GM12878 (cell line): ENCODE results near the gene EGFR. TPM values are rescaled to one million over a fixed set of nuclear protein-coding genes. Genes with fewer than 3 reads are reported as not detected.

Source experiments
- ATAC-seq: fragments of 200-7000 bp; cut with Tn5 transposase; 3 replicates; pipeline ENCODE4 v1.9.1; 2020; ENCODE audit warnings: mild to moderate bottlenecking, moderate library complexity
- BruUV-seq: library from RNA; stranded (reverse); fragments of 400-500 nt; replicated peaks from 2 replicates; lab custom pipeline; 2021; lab: Mats Ljungman, UMichigan
- CTCF ChIA-PET: fragments of 300-600 bp; sonication (Branson Sonifier 250); formaldehyde crosslinking; extraction: SDS; loops from one replicate; lab custom pipeline; 2021; ENCODE audit warnings: inconsistent platforms; lab: Yijun Ruan, JAX
- POLR2A ChIA-PET: fragments of 350-600 bp; formaldehyde crosslinking; extraction: SDS; loops from one replicate; lab custom pipeline; 2021; ENCODE audit warnings: inconsistent platforms; lab: Charles Lee
- RAD21 ChIA-PET: fragments of 300-600 bp; sonication (Branson Sonifier 250); formaldehyde crosslinking; loops from one replicate; lab custom pipeline; 2023; ENCODE audit warnings: antibody characterized with exemption; ENCODE audit not compliant: unreplicated experiment; lab: Charles Lee
- SMC1A ChIA-PET: fragments of 300-600 bp; sonication (Branson Sonifier 250); formaldehyde crosslinking; loops from one replicate; lab custom pipeline; 2023; ENCODE audit not compliant: unreplicated experiment, uncharacterized antibody; lab: Charles Lee
- DNase-seq: peaks from one replicate; pipeline ENCODE4 v3.0.0-alpha.2; 2011; ENCODE audit warnings: low read depth, low spot score
- FAIRE-seq: peaks from 3 replicates; lab custom pipeline; 2011; peaks lifted over from hg19 to GRCh38; lab: Jason Lieb, UNC
- H2AFZ ChIP-seq: 2 replicates; pipeline ENCODE4 v1.6.0; 2011; ENCODE audit warnings: low read depth, low read length, control low read depth; ENCODE audit not compliant: control insufficient read depth
- H3K27ac ChIP-seq: 2 replicates; pipeline ENCODE4 v1.5.1; 2011; ENCODE audit warnings: control low read depth; ENCODE audit not compliant: control insufficient read depth, insufficient read depth
- H3K27me3 ChIP-seq, 2 experiments: replicated peaks in 1 of 2; 2 replicates each; pipeline versions ENCODE4 v1.6.0 to v1.6.1; 2011; ENCODE audit warnings: low read length in 1 of 2; ENCODE audit not compliant: control insufficient read depth in 2 of 2, insufficient read depth in 2 of 2
- H3K36me3 ChIP-seq, 2 experiments: 2 replicates each; pipeline ENCODE4 v1.5.1; 2011; ENCODE audit warnings: low read length in 1 of 2; ENCODE audit not compliant: control insufficient read depth in 2 of 2, insufficient read depth in 2 of 2
- H3K4me1 ChIP-seq: 2 replicates; pipeline ENCODE4 v1.6.1; 2011; ENCODE audit warnings: mild to moderate bottlenecking, low read length, moderate library complexity, mixed read lengths; ENCODE audit not compliant: control insufficient read depth, insufficient read depth
- H3K4me2 ChIP-seq: 2 replicates; pipeline ENCODE4 v1.6.0; 2011; ENCODE audit warnings: control low read depth; ENCODE audit not compliant: control insufficient read depth, insufficient read depth
- H3K4me3 ChIP-seq: fragments of 200-600 bp; sonication (generic); 2 replicates; pipeline ENCODE4 v1.5.1; 2016
- H3K79me2 ChIP-seq: 2 replicates; pipeline ENCODE4 v1.6.0; 2011; ENCODE audit warnings: low read length; ENCODE audit not compliant: control insufficient read depth, insufficient read depth
- H3K9ac ChIP-seq: 2 replicates; pipeline ENCODE4 v1.8.0; 2011; ENCODE audit warnings: low read length, control low read depth, mixed read lengths; ENCODE audit not compliant: control insufficient read depth, insufficient read depth
- H3K9me3 ChIP-seq: replicated peaks from 3 replicates; pipeline ENCODE4 v1.5.1; 2011; ENCODE audit warnings: mild to moderate bottlenecking, low read length; ENCODE audit not compliant: control insufficient read depth, insufficient read depth
- H4K20me1 ChIP-seq: 2 replicates; pipeline ENCODE4 v1.6.0; 2011; ENCODE audit not compliant: control insufficient read depth, insufficient read depth
- BCL11A ChIP-seq: IDR thresholded peaks from 2 replicates; pipeline ENCODE4 v1.6.1; 2011; ENCODE audit warnings: low read depth, low read length
- E2F8 ChIP-seq: fragments of 450-650 bp; IDR thresholded peaks from 2 replicates; pipeline ENCODE4 v1.6.1; 2018; ENCODE audit warnings: mild to moderate bottlenecking, low read depth, moderate library complexity; ENCODE audit not compliant: partially characterized antibody
- MEF2B ChIP-seq: fragments of 450-650 bp; IDR thresholded peaks from 2 replicates; pipeline ENCODE4 v1.6.1; 2018; ENCODE audit warnings: mild to moderate bottlenecking, moderate library complexity; ENCODE audit not compliant: partially characterized antibody, poor library complexity, severe bottlenecking
- RELB ChIP-seq: fragments of 450-650 bp; IDR thresholded peaks from 2 replicates; pipeline ENCODE4 v1.6.1; 2017; ENCODE audit warnings: low read depth, mild to moderate bottlenecking, moderate library complexity
- REST ChIP-seq: IDR thresholded peaks from 2 replicates; pipeline ENCODE4 v1.6.1; 2012; ENCODE audit warnings: mild to moderate bottlenecking, low read depth, low read length
- RFX5 ChIP-seq: IDR thresholded peaks from 2 replicates; pipeline ENCODE4 v1.6.1; 2011; ENCODE audit warnings: low read depth, low read length, improper control_type of control experiment
- SIX5 ChIP-seq: IDR thresholded peaks from 2 replicates; pipeline ENCODE4 v1.6.1; 2011; ENCODE audit warnings: mild to moderate bottlenecking, low read depth, low read length, moderate library complexity; ENCODE audit not compliant: severe bottlenecking
- SMAD5 ChIP-seq: IDR thresholded peaks from 2 replicates; pipeline ENCODE4 v1.6.1; 2016; ENCODE audit warnings: antibody characterized with exemption, low read depth
- WGBS: methylation state at CpG from one replicate; pipeline ENCODE4 v1.1.6; 2016; ENCODE audit warnings: low lambda C conversion rate; ENCODE audit not compliant: insufficient replicate concordance, insufficient coverage; ENCODE audit errors: missing lambda C conversion rate; 5-methylcytosine and 5-hydroxymethylcytosine counted together
- in situ Hi-C: fragments of 300-500 bp; cut with MboI; formaldehyde crosslinking; loops from 9 replicates; pipeline ENCODE4 v1.14.3; 2018; ENCODE audit warnings: mixed read lengths
- intact Hi-C: fragments of 100-400 bp; cut with micrococcal nuclease; formaldehyde crosslinking; loops from one replicate; pipeline ENCODE4 v1.14.2; 2022; ENCODE audit not compliant: unreplicated experiment
- polyA plus RNA-seq, 11 experiments: library from polyadenylated mRNA; depleted of rRNA in 4 of 11; unstranded in 6 of 11; stranded (reverse) in 5 of 11; fragments of >200 nt; fragmentation: Nextera tagmentation in 4 of 11; fragmentation: Illumina TruSeq in 1 of 11; extraction: Ambion mirVana in 4 of 11; extraction: Trizol in 1 of 11; gene quantifications; 1 replicate in 1 of 11; 2 replicates in 10 of 11; pipeline versions ENCODE4 v1.2.1 to v1.2.3, GENCODE V29; 2011 to 2016; ENCODE audit warnings: inconsistent platforms in 2 of 11, missing spikeins in 2 of 11, low read depth in 1 of 11
- total RNA-seq, 4 experiments: library from RNA; depleted of rRNA in 3 of 4; stranded (reverse); fragments of >200 nt in 3 of 4; fragmentation: Illumina TruSeq in 1 of 4; extraction: Trizol in 1 of 4; gene quantifications; 2 replicates each; pipeline versions ENCODE4 v1.2.1 to v1.2.3, GENCODE V29; 2013 to 2021
- TF ChIP-seq, protein P1 (sequence below): IDR thresholded peaks from 2 replicates; pipeline ENCODE4 v1.6.1; 2011; ENCODE audit warnings: borderline replicate concordance, low read depth, mild to moderate bottlenecking, moderate library complexity, low read length; ENCODE audit not compliant: insufficient read depth, poor library complexity, severe bottlenecking
- TF ChIP-seq, protein P2 (sequence below): fragments of 450-650 bp; IDR thresholded peaks from 2 replicates; pipeline ENCODE4 v1.6.1; 2016; ENCODE audit warnings: mild to moderate bottlenecking

The EGFR gene
- total and polyA plus RNA-seq, 10 of the 15 experiments (the other 5 are each of a cell fraction or from before 2014, with no cell fraction given), result 0.01 to 0.31 TPM; not detected in 8

DNA sequence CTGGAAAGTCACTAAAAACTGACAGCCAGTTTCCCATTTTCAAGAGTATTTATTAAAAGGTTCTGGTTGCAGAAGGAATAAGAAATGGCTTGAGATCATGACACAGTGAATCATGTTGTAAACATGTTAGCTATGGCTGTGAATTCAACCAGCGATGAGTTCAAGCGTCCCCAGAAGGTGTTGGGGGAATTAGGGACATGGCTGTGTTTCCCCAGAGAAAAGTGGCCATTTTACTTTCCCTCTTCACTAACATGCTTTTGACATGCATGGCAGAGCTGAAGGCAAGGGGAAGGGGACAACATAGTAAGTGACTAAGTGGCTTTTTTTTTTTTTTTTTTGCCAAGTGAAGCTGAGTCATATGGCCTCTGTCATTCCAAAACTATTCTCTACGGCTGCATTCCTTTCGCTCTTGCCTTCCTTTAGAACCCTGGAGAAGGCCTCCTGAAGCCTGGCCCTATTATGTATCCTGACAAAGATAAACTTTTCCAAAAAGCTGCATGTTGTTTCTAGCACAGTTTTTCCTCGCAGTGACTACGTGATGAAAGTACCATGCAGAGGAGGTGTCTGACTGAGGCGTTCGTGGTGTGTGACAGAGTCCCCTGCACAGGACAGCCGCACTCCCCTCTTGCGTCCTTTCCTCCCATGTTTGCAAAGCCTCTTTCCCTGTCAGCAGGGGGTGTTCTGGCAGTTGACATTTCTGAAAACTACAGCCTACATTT lies 46.9 kb downstream of the EGFR start:
- ATAC-seq, result peak; percentile 72
- no peak for FAIRE-seq
- SMC1A ChIA-PET, result interaction anchor here (0.6 to 4.6 kb wide), 19 partner anchors 9 to 243 kb away, joined by 3 to 53 read pairs (median 4); no protein-coding TSS in a partner anchor
- TF ChIP-seq REST (no peak), RFX5 (no peak), SMAD5 (no peak), MEF2B (peak; percentile 97), SIX5 (no peak), E2F8 (no peak), BCL11A (0 out of 2 replicates have a peak, but pooled peaks have one; percentile 25), RELB (peak; percentile 61; the same call in 1 of the 2 replicates)
- TF ChIP-seq, protein P1, sequence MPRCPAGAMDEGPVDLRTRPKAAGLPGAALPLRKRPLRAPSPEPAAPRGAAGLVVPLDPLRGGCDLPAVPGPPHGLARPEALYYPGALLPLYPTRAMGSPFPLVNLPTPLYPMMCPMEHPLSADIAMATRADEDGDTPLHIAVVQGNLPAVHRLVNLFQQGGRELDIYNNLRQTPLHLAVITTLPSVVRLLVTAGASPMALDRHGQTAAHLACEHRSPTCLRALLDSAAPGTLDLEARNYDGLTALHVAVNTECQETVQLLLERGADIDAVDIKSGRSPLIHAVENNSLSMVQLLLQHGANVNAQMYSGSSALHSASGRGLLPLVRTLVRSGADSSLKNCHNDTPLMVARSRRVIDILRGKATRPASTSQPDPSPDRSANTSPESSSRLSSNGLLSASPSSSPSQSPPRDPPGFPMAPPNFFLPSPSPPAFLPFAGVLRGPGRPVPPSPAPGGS, result peak; percentile 79
- TF ChIP-seq, protein P2, sequence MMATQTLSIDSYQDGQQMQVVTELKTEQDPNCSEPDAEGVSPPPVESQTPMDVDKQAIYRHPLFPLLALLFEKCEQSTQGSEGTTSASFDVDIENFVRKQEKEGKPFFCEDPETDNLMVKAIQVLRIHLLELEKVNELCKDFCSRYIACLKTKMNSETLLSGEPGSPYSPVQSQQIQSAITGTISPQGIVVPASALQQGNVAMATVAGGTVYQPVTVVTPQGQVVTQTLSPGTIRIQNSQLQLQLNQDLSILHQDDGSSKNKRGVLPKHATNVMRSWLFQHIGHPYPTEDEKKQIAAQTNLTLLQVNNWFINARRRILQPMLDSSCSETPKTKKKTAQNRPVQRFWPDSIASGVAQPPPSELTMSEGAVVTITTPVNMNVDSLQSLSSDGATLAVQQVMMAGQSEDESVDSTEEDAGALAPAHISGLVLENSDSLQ, result no peak

More for the DNA sequence above, 46.9 kb downstream of the EGFR start:
- in situ Hi-C loops (no loop called here), intact Hi-C loops (no loop called here)
- Histone ChIP-seq H4K20me1 (no peaks in the 10 kb centered on the region), H3K4me2 (peak overlapping the region; percentile 15; the same call in 1 of the 2 replicates), H3K4me3 (no peak overlapping the region), H3K36me3 (no peaks in the 10 kb centered on the region), H3K9ac (no peak overlapping the region), H3K9me3 (no peaks in the 10 kb centered on the region), H3K27me3 (no peaks in the 10 kb centered on the region), H2AFZ (peak overlapping the region; percentile 52), H3K4me1 (peaks cover 3% of the 10 kb centered on the region; the same call in 1 of the 2 replicates), H3K79me2 (no peaks in the 10 kb centered on the region), H3K27ac (no peak overlapping the region)
- ChIA-PET RAD21 (interaction anchor here (0.8 to 3.4 kb wide), 17 partner anchors 8 to 277 kb away, joined by 3 to 44 read pairs (median 7); no protein-coding TSS in a partner anchor), CTCF (interaction anchor here (0.6 to 3.8 kb wide), 11 partner anchors 8 to 277 kb away, joined by 3 to 29 read pairs (median 5); no protein-coding TSS in a partner anchor), POLR2A (interaction anchor here (0.6 to 2.3 kb wide), 9 partner anchors 10 to 1522 kb away, joined by 3 to 16 read pairs (median 3); no protein-coding TSS in a partner anchor)
- BruUV-seq, result no TSS peak
- DNase-seq, result peak; percentile 38
- 43% methylated on average over 10 of the region's 10 CpGs for WGBS
